HepG2 (cell line): Measurements from ENCODE around the gene CALR. TPM values are rescaled to one million over a fixed set of nuclear protein-coding genes. Genes with fewer than 3 reads are reported as not detected.

Source experiments
- AHDC1 ChIP-seq: sonication (generic); formaldehyde crosslinking; IDR thresholded peaks from 2 replicates; pipeline ENCODE4 v1.5.1; 2020; ENCODE audit warnings: mild to moderate bottlenecking, missing genetic modification reagents, borderline replicate concordance
- AKAP8 ChIP-seq: sonication (generic); formaldehyde crosslinking; IDR thresholded peaks from 2 replicates; pipeline ENCODE4 v1.5.1; 2020; ENCODE audit warnings: mild to moderate bottlenecking, missing genetic modification reagents
- DMAP1 ChIP-seq: IDR thresholded peaks from 2 replicates; pipeline ENCODE4 v1.6.1; 2016
- HNF4A ChIP-seq: sonication (generic); formaldehyde crosslinking; IDR thresholded peaks from 2 replicates; pipeline ENCODE4 v1.4.0; 2020; ENCODE audit warnings: missing genetic modification reagents
- HNRNPK ChIP-seq: fragments of 200-400 bp; formaldehyde crosslinking; IDR thresholded peaks from 2 replicates; pipeline ENCODE4 v1.6.1; 2018; ENCODE audit warnings: low read length, low read depth, moderate library complexity, mild to moderate bottlenecking; ENCODE audit not compliant: poor library complexity, severe bottlenecking
- HNRNPUL1 ChIP-seq: fragments of 200-400 bp; formaldehyde crosslinking; IDR thresholded peaks from 2 replicates; pipeline ENCODE4 v1.6.1; 2017; ENCODE audit warnings: low read depth, mild to moderate bottlenecking, low read length, moderate library complexity
- KAT7 ChIP-seq: IDR thresholded peaks from 2 replicates; pipeline ENCODE4 v1.6.1; 2018; ENCODE audit warnings: borderline replicate concordance, missing compliant biosample characterization
- KDM3A ChIP-seq: IDR thresholded peaks from 2 replicates; pipeline ENCODE4 v1.6.1; 2018; ENCODE audit warnings: low read depth, missing compliant biosample characterization
- KDM5A ChIP-seq: fragments of 200-600 bp; sonication (generic); IDR thresholded peaks from 2 replicates; pipeline ENCODE4 v1.7.0; 2018; ENCODE audit warnings: antibody characterized with exemption, mild to moderate bottlenecking, low read length, borderline replicate concordance
- MXI1 ChIP-seq: IDR thresholded peaks from 3 replicates; pipeline ENCODE4 v1.6.1; 2012; ENCODE audit warnings: low read depth, low read length, inconsistent platforms, borderline replicate concordance
- MYPOP ChIP-seq: sonication (generic); formaldehyde crosslinking; IDR thresholded peaks from 2 replicates; pipeline ENCODE4 v1.8.1; 2023; ENCODE audit warnings: mild to moderate bottlenecking, moderate library complexity, missing genetic modification reagents
- NR2F2 ChIP-seq: IDR thresholded peaks from 2 replicates; pipeline ENCODE4 v1.6.1; 2012; ENCODE audit warnings: low read depth, inconsistent platforms, borderline replicate concordance
- PHF8 ChIP-seq: sonication (generic); formaldehyde crosslinking; IDR thresholded peaks from 2 replicates; pipeline ENCODE4 v1.5.0; 2020; ENCODE audit warnings: missing genetic modification reagents
- ZMYM2 ChIP-seq: sonication (generic); formaldehyde crosslinking; IDR thresholded peaks from 2 replicates; pipeline ENCODE4 v1.8.0; 2022; ENCODE audit warnings: mild to moderate bottlenecking, missing genetic modification reagents
- ZNF12 ChIP-seq: sonication (generic); formaldehyde crosslinking; IDR thresholded peaks from 2 replicates; pipeline ENCODE4 v1.5.0; 2020; ENCODE audit warnings: missing genetic modification reagents
- ZNF20 ChIP-seq: sonication (generic); formaldehyde crosslinking; IDR thresholded peaks from 2 replicates; pipeline ENCODE4 v1.4.0; 2020; ENCODE audit warnings: mild to moderate bottlenecking, moderate library complexity, missing genetic modification reagents
- ZNF383 ChIP-seq: sonication (generic); formaldehyde crosslinking; IDR thresholded peaks from 2 replicates; pipeline ENCODE4 v1.4.0; 2020; ENCODE audit warnings: missing genetic modification reagents, mild to moderate bottlenecking, borderline replicate concordance
- ZNF597 ChIP-seq: sonication (generic); formaldehyde crosslinking; IDR thresholded peaks from 2 replicates; pipeline ENCODE4 v1.5.0; 2020; ENCODE audit warnings: missing genetic modification reagents
- ZNF800 ChIP-seq: sonication (generic); formaldehyde crosslinking; IDR thresholded peaks from 2 replicates; pipeline ENCODE4 v1.4.0; 2020; ENCODE audit warnings: missing genetic modification reagents
- polyA plus RNA-seq, 8 experiments: library from polyadenylated mRNA; depleted of rRNA in 3 of 8; stranded (reverse) in 7 of 8; unstranded in 1 of 8; fragments of >200 nt; fragmentation: Illumina TruSeq in 4 of 8; extraction: Trizol in 4 of 8; gene quantifications; 2 replicates each; pipeline versions ENCODE4 v1.2.1 to v1.2.3, GENCODE V29; 2011 to 2016; ENCODE audit warnings: low read depth in 4 of 8, missing spikeins in 1 of 8, mixed read lengths in 1 of 8; ENCODE audit not compliant: insufficient read depth in 1 of 8
- total RNA-seq, 5 experiments: library from RNA; depleted of rRNA; stranded (reverse); fragments of >200 nt; fragmentation: Illumina TruSeq; extraction: Trizol; gene quantifications; 2 replicates each; pipeline ENCODE4 v1.2.3, GENCODE V29; 2016; ENCODE audit warnings: low read depth in 1 of 5

Gene CALR
- total and polyA plus RNA-seq, 2 of the 13 experiments (the other 11 are each of a cell fraction or from before 2014, with no cell fraction given) = 898 to 934 TPM

- TF ChIP-seq MXI1 = peak; percentile 9; the same call in 1 of the 3 replicates
- TF ChIP-seq AHDC1 (CRISPR knock-in tag) = 0 out of 2 replicates have a peak, but pooled peaks have one; percentile 4
- peak; percentile 29; the same call in 1 of the 2 replicates for TF ChIP-seq DMAP1
- peak; percentile 91 for TF ChIP-seq HNRNPK
- no peak for TF ChIP-seq KDM3A
- TF ChIP-seq MYPOP = no peak; the same call in 1 of the 2 replicates
- no peak for TF ChIP-seq HNRNPUL1
- 0 out of 2 replicates have a peak, but pooled peaks have one; percentile 13 for TF ChIP-seq ZNF800
- TF ChIP-seq ZNF12 (CRISPR knock-in tag) = 0 out of 2 replicates have a peak, but pooled peaks have one; percentile 4
- TF ChIP-seq KAT7 (CRISPR knock-in tag) = 0 out of 2 replicates have a peak, but pooled peaks have one; percentile 10
- peak; percentile 59; the same call in 1 of the 2 replicates for TF ChIP-seq KDM5A
- peak; percentile 18; the same call in 1 of the 2 replicates for TF ChIP-seq PHF8 (CRISPR knock-in tag)
- no peak for TF ChIP-seq HNF4A (CRISPR knock-in tag)
- no peak for TF ChIP-seq ZNF597
- TF ChIP-seq ZNF383 (CRISPR knock-in tag) = no peak
- TF ChIP-seq NR2F2 = 0 out of 2 replicates have a peak, but pooled peaks have one; percentile 6
- no peak for TF ChIP-seq AKAP8 (CRISPR knock-in tag)
- 0 out of 2 replicates have a peak, but pooled peaks have one; percentile 26 for TF ChIP-seq ZNF20 (CRISPR knock-in tag)
- no peak for TF ChIP-seq ZMYM2 (CRISPR knock-in tag)
Measured at GRCh38 chr19:12946092-12946721, 7.8 kb downstream of the CALR start (continued).
